SK-N-MC (cell line): ENCODE measurements around the gene PELI2.
A peak's percentile ranks its signal among the peaks of the same experiment; 100 is the strongest.
"Not testable (repeated sequence)": the region's sequence is repeated elsewhere in the genome, so short reads cannot be mapped to it uniquely, and the experiment has no call there.

Experiments
- DNase-seq: peaks from one replicate; pipeline ENCODE4 v3.0.0-alpha.2; 2011; ENCODE audit warnings: low read depth, low spot score
- H3K27ac ChIP-seq: fragments of 200-600 bp; sonication (generic); 2 replicates; pipeline ENCODE4 v1.5.1; 2016; ENCODE audit warnings: mixed run types
- H3K36me3 ChIP-seq: fragments of 200-600 bp; sonication (generic); 2 replicates; pipeline ENCODE4 v1.6.1; 2017; ENCODE audit warnings: antibody characterized with exemption, low read length, mixed read lengths; ENCODE audit not compliant: insufficient read depth
- H3K4me3 ChIP-seq: fragments of 200-600 bp; sonication (generic); 2 replicates; pipeline ENCODE4 v1.5.1; 2016
- H3K9ac ChIP-seq: fragments of 200-600 bp; sonication (generic); 2 replicates; pipeline ENCODE4 v1.8.0; 2017; ENCODE audit warnings: mixed run types, mixed read lengths; ENCODE audit not compliant: insufficient read length
- H3K9me3 ChIP-seq: fragments of 200-600 bp; sonication (generic); 2 replicates; pipeline ENCODE4 v1.6.1; 2017; ENCODE audit warnings: low read depth, mild to moderate bottlenecking, antibody characterized with exemption, low read length, moderate library complexity, mixed read lengths
- EZH2 ChIP-seq: fragments of 200-600 bp; sonication (generic); IDR thresholded peaks from one replicate; pipeline ENCODE4 v1.6.1; 2017; ENCODE audit warnings: antibody characterized with exemption
- FOXP2 ChIP-seq: optimal IDR thresholded peaks from 2 replicates; pipeline ENCODE3; 2011; ENCODE audit warnings: mild to moderate bottlenecking, moderate library complexity; ENCODE audit not compliant: insufficient read depth; ENCODE audit errors: extremely low read length, control extremely low read depth
- POLR2AphosphoS5 ChIP-seq: IDR thresholded peaks from 2 replicates; pipeline ENCODE4 v1.6.1; 2012; ENCODE audit warnings: mild to moderate bottlenecking, low read depth, low read length, borderline replicate concordance

PELI2 gene

DNA sequence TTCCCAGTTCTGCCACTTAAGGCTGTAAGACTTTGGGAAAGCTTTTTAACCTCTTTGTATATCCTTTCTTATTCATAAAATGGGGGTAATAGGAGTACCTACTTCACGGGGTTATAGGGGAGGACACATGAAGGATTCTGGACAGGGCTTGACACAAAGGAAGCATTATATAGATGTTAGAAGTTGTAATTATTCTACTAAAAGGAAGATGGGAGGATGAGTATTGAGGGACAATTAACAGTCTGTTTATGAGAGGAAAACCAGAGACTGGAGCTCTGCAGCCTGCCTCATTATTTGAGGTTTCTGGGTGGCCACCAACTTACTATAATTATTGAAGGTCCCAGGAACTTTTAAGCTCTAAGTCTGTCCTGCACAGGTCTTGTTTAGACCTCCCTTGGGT is 34.0 kb downstream of the PELI2 start:
- no peak for TF ChIP-seq POLR2AphosphoS5
- TF ChIP-seq EZH2, result no peak
- H3K27ac ChIP-seq, result no peak overlapping the region
- no peak overlapping the region for H3K4me3 ChIP-seq
- H3K36me3 ChIP-seq, result no peaks in the 10 kb centered on the region
- DNase-seq, result no peak
- no peaks in the 10 kb centered on the region for H3K9me3 ChIP-seq
- no peak overlapping the region for H3K9ac ChIP-seq

DNA sequence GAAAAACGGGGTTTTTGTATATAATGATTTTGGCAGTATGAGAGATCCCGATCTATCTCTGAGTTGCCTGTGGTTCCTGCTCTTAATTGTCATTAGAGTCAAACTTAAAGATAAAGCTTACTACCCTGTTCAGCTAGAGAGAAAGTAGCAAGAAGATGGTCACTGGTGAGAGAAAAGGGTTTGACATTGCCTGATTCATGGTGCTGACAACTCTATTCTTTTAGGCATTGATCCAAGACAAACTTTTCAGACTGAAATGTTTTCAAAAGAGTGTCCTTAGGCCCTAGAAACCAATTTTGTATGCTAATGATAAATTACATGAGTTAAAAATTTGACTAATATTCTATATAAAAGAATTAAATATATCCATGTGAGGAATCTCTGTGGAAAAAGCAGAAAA is 35.1 kb downstream of the PELI2 start:
- Histone ChIP-seq H3K4me3 (no peak overlapping the region), H3K36me3 (no peaks in the 10 kb centered on the region), H3K9ac (no peak overlapping the region), H3K27ac (no peak overlapping the region), H3K9me3 (no peaks in the 10 kb centered on the region; the same call in 1 of the 2 replicates)
- no peak for TF ChIP-seq POLR2AphosphoS5
- no peak for TF ChIP-seq EZH2
- no peak for TF ChIP-seq FOXP2
- no peak for DNase-seq

DNA sequence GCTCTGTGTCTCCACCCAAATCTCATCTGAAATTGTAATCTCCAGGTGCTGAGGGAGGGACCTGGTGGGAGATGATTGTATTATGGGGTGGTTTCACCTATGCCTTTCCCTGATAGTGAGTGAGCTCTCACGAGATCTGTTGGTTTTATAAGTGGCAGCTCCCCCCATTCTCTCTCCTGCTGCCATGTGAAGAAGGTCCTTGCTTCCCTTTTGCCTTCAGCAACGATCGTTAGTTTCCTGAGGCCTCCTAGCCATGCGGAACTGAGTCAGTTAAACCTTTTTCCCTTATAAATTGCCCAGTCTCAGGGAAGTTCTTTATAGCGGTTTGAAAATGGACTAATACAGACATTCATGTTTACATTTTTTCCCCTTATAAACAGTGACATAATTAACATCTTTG is 36.1 kb downstream of the PELI2 start:
- H3K9ac ChIP-seq, result no peak overlapping the region
- DNase-seq, result no peak
- H3K4me3 ChIP-seq, result no peak overlapping the region
- no peaks in the 10 kb centered on the region for H3K36me3 ChIP-seq
- H3K9me3 ChIP-seq, result no peaks in the 10 kb centered on the region; the same call in 1 of the 2 replicates
- no peak overlapping the region for H3K27ac ChIP-seq
- TF ChIP-seq POLR2AphosphoS5 (no peak), EZH2 (no peak), FOXP2 (no peak)

DNA sequence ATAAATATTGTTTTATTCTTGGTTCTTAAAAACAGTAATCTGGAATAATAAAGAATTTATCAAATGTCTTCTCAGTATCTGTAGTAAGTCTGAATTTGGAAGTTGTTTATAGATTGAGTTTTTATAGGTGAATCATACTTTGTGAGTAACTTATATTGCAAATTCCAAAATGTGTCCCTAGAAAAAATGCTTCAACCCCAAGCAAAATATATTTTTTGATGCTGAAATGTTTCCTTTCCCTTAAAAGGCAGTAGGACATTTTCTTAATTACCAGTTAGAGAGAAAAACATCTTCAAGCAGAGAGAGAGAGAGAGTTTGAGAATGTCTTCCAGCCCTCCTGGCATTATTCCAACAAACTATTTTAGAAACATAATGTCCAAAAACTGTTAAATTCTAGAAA is 37.9 kb downstream of the PELI2 start:
- no peak for DNase-seq
- H3K27ac ChIP-seq, result no peak overlapping the region
- no peak for TF ChIP-seq POLR2AphosphoS5
- TF ChIP-seq FOXP2, result no peak
- TF ChIP-seq EZH2, result no peak
- H3K9ac ChIP-seq, result no peak overlapping the region
- H3K9me3 ChIP-seq, result no peaks in the 10 kb centered on the region; the same call in 1 of the 2 replicates
- H3K36me3 ChIP-seq, result no peaks in the 10 kb centered on the region
- H3K4me3 ChIP-seq, result no peak overlapping the region

DNA sequence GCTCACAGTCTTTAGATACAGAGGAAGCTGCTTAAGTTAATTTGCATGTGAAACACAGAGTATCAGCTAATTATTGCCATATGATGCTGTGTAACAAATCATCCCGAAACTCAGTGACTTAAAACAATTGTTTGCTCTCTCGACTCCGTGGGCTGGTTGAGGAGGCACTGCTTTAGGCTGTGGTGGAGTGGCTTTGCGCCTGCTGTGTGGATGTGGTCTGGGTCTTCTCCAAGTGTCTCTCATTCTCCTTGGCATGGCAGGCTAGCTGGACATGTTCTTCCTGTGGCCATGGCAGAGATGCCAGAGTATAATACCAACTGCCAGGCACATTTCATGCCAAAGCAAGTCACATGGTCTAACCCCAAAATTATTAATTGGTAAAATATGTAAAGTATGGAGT is 40.9 kb downstream of the PELI2 start:
- DNase-seq, result no peak
- Histone ChIP-seq H3K9ac (no peak overlapping the region), H3K36me3 (no peaks in the 10 kb centered on the region), H3K27ac (no peak overlapping the region), H3K9me3 (no peaks in the 10 kb centered on the region; the same call in 1 of the 2 replicates), H3K4me3 (no peak overlapping the region)
- no peak for TF ChIP-seq POLR2AphosphoS5
- no peak for TF ChIP-seq EZH2
- no peak for TF ChIP-seq FOXP2

DNA sequence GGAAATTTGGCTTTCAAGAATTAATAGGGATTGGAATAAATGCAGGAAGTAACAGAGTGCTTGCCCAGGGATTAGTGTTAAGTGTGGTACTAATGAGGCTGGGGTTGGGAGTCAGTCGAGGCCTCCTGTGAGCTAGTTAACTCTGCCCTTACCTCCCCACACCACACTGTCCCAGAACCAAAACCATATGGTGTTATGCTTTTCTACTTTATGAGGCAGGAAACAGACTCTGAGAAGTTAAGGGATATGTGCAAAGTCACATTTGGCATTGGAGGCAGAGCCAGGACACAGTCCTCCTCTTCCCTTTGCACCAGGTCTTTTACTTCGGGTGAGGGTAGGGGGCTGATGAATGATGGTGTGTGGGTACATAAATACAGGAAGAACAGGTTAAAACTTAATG is 41.9 kb downstream of the PELI2 start:
- no peak overlapping the region for H3K9ac ChIP-seq
- H3K4me3 ChIP-seq, result no peak overlapping the region
- no peak for DNase-seq
- H3K36me3 ChIP-seq, result no peaks in the 10 kb centered on the region
- H3K27ac ChIP-seq, result peak overlapping the region; percentile 42
- TF ChIP-seq EZH2 (no peak), POLR2AphosphoS5 (no peak), FOXP2 (no peak)
- H3K9me3 ChIP-seq, result no peaks in the 10 kb centered on the region; the same call in 1 of the 2 replicates

DNA sequence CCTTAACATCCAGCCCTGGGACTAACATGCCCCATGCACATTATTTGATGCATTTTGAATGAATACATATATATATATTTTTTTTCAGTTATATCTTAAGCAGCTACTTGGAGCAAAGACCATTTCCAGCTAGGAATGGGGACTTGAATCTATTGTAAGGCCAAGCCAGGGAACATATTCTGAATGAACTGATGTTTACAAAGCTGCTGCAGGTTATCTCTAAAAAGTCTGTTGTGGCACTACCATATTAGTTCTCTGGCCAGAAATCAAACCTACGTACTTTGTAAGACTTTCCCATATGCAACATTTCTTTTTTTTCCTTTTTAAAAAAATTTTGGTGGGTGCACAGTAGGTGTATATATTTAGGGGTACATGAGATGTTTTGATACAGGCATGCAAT is 43.4 kb downstream of the PELI2 start:
- Histone ChIP-seq H3K9ac (no peak overlapping the region), H3K9me3 (peaks cover 4% of the 10 kb centered on the region; the same call in 1 of the 2 replicates), H3K4me3 (no peak overlapping the region), H3K36me3 (peaks cover 5% of the 10 kb centered on the region; the same call in 1 of the 2 replicates), H3K27ac (no peak overlapping the region)
- no peak for DNase-seq
- TF ChIP-seq EZH2, result no peak
- TF ChIP-seq FOXP2, result no peak
- TF ChIP-seq POLR2AphosphoS5, result no peak

DNA sequence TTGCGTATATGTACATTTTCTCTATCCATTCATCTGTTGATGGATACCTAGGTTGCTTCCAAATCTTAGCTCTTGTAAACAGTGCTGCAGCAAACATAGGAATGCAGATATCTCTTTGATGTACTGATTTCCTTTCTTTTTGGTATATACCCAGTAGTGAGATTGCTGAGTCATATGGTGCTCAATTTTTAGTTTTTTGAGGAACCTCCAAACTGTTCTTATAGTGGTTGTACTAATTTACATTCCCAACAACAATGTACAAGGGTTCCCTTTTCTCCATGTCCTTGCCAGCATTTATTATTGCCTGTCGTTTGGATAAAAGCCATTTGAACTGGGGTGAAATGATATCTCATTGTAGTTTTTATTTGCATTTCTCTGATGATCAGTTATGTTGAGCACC is 44.3 kb downstream of the PELI2 start:
- H3K4me3 ChIP-seq, result no peak overlapping the region
- TF ChIP-seq POLR2AphosphoS5 (no peak), FOXP2 (no peak)
- no peak for DNase-seq
- H3K9me3 ChIP-seq, result peaks cover 8% of the 10 kb centered on the region; the same call in 1 of the 2 replicates
- no peak overlapping the region for H3K27ac ChIP-seq
- peaks cover 5% of the 10 kb centered on the region; the same call in 1 of the 2 replicates for H3K36me3 ChIP-seq
- H3K9ac ChIP-seq, result no peak overlapping the region

DNA sequence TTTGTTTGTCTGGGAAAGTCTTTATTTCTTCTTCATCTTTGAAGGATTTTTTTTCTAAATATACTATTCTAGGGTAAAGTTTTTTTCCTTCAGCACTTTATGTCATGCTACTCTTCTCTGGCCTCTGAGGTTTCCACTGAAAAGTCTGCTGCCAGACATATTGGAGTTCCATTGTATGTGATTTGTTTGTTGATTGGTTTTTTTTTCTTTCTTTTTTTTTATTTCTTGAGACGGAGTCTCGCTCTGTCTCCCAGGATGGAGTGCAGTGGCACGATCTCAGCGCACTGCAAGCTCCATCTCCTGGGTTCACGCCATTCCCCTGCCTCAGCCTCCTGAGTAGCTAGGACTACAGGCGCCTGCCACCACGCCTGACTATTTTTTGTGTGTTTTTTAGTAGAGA is 48.4 kb downstream of the PELI2 start:
- not testable (repeated sequence) for H3K36me3 ChIP-seq, DNase-seq, H3K4me3 ChIP-seq, H3K9me3 ChIP-seq, H3K27ac ChIP-seq, H3K9ac ChIP-seq
